Breast epithelium (tissue), 3 donors: Measurements from ENCODE around the gene EFCAB14.

ENCODE experiments used
- CTCF ChIP-seq, 3 donors: fragments of 450-650 bp; IDR thresholded peaks; one replicate each; pipeline ENCODE4 v1.5.1; 2016 to 2017; ENCODE audit warnings: antibody characterized with exemption in 3 of 3, mild to moderate bottlenecking in 3 of 3, moderate library complexity in 3 of 3
- POLR2A ChIP-seq: fragments of 450-650 bp; IDR thresholded peaks from one replicate; pipeline ENCODE4 v1.6.1; 2016; ENCODE audit warnings: antibody characterized with exemption, mild to moderate bottlenecking, moderate library complexity

GRCh38 chr1:46670134-46670533, 48.8 kb downstream of the EFCAB14 start:
- no peak for TF ChIP-seq CTCF (IDR thresholded peaks at IDR 0.05)
- TF ChIP-seq POLR2A: no peak
